ENCODE results near the gene CLNK.

DNA sequence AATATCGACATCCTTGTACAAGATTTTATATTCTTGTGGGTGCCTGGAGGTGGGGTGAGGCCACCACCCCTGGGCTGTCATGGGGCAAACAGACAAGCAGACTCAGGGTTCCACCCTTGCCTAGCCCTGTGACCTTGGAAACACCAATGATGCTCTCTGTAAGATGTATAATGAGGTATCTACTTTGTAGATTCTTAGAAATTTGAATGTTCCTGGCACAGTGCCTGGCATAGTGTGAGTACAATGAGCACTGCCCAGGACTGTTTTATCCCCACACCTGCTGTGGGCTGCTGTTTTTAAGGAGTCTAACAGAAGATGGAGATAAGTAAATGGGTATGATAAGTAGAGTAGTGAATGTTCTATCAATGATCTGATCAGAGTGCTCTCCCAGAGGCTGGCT lies 230.4 kb downstream of the CLNK start:
- TF ChIP-seq RFX5 (IDR thresholded peaks at IDR 0.05; ENCODE audit: low read length) (no peak), IRF3 (IDR thresholded peaks at IDR 0.05; ENCODE audit: low read depth, low read length) (no peak), USF2 (IDR thresholded peaks at IDR 0.05; ENCODE audit: borderline replicate concordance, low read depth, low read length) (no peak)
